ENCODE measurements around the gene ATG9B.

- TF ChIP-seq CTCF (IDR thresholded peaks at IDR 0.05) (no peak), POLR2A (IDR thresholded peaks at IDR 0.05) (no peak)
Observed at GRCh38 chr7:151012911-151013347, 11.4 kb downstream of the ATG9B start.
